HG02610 (cell line): Measurements from ENCODE around the gene AUTS2.

ENCODE experiments used
- ATAC-seq: cut with Tn5 transposase; IDR thresholded peaks from one replicate; pipeline ENCODE4 v1.9.1; 2021; ENCODE audit warnings: mild to moderate bottlenecking, moderate library complexity; ENCODE audit not compliant: unreplicated experiment

AUTS2 gene

DNA sequence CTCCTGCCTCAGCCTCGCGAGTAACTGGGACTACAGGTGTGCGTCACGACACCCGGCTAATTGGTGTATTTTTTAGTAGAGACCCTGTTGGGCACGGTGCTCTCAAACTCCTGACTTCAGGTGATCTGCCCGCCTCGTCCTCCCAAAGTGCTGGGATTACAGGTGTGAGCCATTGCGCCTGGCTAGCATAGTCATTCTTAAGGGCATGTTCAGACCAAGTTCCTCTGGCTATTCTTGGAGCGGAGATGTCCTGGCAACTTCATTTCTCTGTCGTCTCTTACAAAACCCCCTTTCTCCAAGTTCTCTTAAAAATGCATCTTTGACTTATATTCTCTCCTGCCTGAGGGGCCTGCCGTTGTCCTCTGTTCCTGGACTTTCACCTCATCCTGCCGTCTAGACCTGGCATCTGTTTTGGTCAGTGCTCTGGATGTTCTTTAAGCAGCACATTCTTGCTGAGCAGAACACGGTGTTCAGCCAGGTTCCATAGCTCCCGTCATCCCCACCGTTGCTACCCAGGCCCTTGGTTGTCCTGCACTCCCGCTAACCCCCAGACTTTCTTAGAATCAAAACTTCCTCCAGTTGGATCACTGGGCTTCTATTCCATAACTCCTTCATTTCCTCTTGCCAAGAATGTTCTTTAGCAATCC is 1023.8 kb downstream of the AUTS2 start:
- ATAC-seq: no peak

DNA sequence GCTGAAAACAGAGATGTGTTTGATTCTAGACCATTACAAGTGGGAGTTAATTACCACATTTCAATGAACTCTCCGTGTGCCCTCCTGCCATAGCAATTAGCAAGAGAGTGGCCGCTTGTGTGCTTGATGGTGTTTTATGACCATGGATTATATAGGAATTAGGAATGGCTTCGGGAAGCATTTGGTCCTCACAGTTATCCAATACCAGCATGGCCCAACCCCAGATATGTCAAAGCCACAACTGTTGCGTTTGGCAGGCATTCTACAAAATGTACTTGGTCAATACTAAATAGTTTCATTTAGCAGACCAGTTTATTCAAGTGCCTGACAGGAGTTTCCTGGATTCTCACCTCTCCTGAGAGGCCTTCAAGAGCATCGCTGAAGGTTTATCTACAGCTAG is 1024.7 kb downstream of the AUTS2 start:
- ATAC-seq: no peak

DNA sequence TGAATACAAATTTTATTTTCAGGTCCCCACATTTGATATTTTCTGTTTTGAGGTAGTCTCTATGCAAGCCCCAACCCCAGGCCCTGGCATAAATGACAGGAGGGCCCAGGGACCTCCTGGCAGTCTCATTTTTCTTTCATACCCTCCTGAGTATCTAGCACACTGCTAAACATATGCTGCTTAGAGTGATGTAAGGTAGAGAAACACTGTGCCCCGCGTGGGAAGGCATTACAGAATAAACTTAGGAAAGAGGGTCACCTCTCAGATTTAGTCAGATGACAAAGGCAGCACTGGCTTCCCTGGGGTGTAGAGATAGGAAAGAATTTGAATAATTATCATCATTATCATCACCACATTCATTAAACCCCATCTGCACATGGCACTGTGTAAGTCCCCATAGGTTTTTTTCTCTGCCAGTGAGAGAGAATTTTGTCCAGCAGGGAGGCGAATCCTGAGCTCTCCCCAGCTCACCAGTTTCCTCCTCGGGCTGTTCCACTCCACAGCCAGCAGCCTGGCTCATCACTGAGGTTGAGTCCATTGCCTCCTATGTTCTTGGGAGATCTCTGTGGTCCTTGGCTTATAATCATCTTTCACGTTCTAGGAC is 1026.3 kb downstream of the AUTS2 start:
- no peak for ATAC-seq

GRCh38 chr7:70627461-70627860 is 1029.2 kb downstream of the AUTS2 start:
- ATAC-seq: no peak

GRCh38 chr7:70630440-70630817 is 1032.2 kb downstream of the AUTS2 start:
- ATAC-seq: no peak

DNA sequence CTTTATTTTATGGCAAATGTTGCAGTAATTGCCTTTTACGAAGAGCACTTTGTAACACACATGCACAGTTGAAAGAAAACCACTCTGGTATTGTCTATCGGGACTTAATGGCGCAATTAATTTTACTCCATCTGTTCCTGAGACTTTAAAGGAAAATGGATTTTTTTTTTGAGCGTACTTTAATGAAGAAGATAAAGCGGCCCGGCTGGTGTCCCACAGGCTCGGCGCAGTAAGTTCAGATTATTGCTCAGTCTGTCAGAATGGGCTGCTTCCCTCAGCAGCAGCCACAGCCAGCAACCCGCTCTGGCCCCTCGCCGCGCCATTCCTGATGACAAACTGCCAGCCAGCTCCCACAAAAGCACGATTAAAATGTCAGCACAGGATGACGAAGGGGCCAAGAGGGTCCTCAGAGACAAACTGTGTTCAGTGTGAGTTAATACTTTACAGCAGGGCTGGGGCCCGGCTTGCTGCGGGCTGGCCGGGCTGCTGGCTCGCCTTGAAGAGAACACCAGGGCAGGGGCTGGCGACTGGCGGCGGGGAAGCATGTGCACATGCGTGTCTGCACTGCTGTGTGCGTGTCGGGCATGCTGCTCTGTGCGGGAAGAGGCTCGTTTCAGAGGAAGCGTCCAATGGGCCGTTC is 1032.7 kb downstream of the AUTS2 start:
- ATAC-seq: no peak

- no peak for ATAC-seq
Measured at GRCh38 chr7:70631718-70632117, 1033.4 kb downstream of the AUTS2 start.

GRCh38 chr7:70632400-70632799 is 1034.1 kb downstream of the AUTS2 start:
- ATAC-seq: no peak

GRCh38 chr7:70634071-70634470 is 1035.8 kb downstream of the AUTS2 start:
- no peak for ATAC-seq

- no peak for ATAC-seq
Measured at GRCh38 chr7:70634610-70635068, 1036.4 kb downstream of the AUTS2 start.

DNA sequence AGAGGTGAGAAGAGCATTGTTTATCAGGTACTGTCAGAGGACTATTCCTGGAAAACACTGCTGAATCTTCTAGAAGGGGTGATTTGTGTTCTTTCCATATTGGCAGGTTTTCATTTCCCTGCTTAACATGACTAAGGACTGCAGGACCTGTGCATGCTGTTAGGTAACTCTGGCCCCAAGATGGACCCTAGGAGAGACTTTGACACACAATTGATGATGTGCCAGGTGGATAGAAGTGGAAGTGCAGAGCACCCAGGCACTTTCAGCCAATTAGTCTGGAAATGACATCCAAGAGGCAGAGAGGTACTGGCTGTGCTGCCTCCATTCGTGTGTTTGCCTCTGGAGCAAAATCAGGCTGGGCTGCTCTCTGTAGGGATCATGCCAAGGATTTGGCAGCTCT is 1037.4 kb downstream of the AUTS2 start:
- ATAC-seq: no peak

GRCh38 chr7:70636169-70636568 is 1037.9 kb downstream of the AUTS2 start:
- ATAC-seq: no peak

DNA sequence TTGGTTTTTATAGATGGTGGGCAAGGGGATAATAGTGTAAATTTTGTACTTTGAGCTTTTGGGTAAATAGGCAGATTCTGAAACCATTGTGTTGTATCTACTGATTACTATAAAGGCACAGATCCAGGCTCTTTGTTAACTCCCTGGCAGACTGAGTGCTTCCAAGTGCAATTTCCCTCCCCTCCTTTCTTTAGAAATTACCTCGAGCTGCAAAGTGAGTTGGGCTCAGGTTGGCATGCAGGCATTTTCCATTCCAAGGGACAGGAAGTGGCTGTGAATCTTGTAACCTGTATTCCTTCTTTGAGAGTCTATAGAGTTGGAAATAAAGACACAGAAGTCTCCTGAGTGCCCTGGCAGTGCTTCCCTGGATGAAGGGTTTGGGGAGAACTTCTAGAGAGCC is 1039.5 kb downstream of the AUTS2 start:
- no peak for ATAC-seq

- no peak for ATAC-seq
Measured at GRCh38 chr7:70638158-70639107, 1040.2 kb downstream of the AUTS2 start.

GRCh38 chr7:70640266-70640833 is 1042.1 kb downstream of the AUTS2 start:
- no peak for ATAC-seq

DNA sequence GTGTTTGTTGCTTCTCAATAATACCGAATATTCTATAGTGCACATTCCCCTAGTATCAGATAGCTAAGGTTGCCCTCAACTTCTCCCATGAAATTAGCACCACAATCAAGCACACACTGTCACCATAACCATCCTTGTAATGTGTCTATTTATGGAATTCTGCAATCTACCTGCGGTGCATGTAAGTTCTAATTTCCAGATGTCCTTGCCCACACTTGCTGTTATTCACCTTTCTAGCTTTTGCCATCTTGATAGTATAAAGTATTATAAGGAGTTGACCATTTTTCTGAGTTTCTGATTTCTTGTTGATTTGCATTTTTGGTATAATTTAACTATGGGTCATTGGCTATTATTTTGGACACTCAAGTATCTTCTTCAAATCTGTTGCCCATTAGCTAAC is 1043.6 kb downstream of the AUTS2 start:
- no peak for ATAC-seq

DNA sequence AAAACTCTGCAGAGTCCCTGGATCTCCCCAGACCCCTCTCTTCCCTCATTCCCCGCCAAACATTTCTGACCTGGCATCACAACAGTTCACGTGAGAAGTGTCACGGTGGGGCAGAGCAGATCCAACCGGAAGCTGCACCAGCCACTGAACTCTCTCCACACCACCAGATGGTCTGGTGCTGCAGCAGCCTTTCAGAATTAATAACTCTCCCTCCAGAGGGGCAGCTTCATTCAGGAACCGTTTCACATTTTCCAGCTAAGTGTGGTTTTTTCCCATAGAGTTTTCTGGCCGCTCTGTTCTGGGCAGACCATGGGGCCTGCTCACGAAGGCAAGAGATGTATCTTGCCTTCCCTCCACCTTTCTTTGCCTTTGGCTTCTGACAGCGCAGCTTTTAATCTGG is 1047.0 kb downstream of the AUTS2 start:
- no peak for ATAC-seq

DNA sequence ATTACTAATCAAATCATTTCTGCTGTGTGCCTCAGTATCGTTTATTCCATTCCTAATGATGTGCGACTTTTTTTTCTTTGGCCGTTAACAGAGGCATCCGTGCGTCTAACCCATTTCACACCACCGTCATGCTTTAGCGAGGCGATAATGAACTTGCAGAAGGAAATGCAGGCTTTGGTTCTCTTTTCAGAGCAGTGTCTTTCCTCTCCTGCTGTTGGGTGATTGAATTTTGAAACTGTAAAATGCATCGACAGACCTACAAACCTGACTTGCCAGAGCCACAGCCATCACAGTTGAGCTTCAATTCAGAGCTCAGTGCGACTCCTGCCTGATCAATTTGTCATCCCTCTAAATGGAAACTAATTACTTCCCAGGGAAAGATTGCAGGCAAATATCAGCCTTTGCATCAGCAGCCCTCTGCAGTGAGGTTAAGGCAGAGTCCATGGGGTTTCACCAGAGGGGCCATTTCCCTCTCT is 1047.6 kb downstream of the AUTS2 start:
- ATAC-seq: peak; percentile 29

DNA sequence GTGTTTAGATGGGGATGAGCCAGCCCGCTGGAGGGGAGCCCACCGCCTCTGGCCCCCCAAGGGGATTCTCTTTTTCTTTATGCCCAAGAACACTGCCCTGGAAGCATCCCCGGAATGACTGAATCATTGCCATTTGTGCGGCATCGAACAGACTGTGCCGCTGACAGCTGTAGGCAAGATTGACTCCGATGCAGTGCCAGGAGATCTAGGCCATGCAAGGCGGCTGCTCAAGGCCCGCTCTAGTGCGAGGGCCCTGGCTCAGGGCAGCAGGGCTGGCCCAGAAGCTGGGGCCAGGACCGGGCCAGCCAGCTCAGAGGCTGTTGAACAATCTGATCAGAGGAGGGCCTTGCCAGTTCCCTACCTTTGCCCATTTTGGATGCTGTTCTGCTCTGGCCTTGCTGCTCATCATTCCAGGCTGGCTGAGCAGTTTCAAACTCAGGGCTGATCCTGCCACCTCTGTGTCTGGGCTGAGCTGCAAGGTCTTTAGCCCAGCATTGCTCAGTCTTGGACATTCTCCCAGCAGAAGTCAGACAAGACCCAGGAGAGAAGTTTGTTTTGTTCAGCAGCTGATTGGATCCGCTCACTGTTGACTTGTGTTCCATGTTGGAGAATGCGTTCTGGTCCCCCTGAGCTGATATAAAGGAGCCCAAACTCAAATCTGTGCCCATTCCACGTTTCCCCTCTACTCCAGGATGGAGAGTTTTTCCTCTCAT is 1048.4 kb downstream of the AUTS2 start:
- ATAC-seq: no peak

- ATAC-seq: peak; percentile 96
Measured at GRCh38 chr7:70647801-70648498, 1049.7 kb downstream of the AUTS2 start.
